GM18517 (cell line): ENCODE data around the gene SNRPA.
"Not testable (repeated sequence)": the region's sequence is repeated elsewhere in the genome, so short reads cannot be mapped to it uniquely, and the experiment has no call there.

Experiments
- ATAC-seq: cut with Tn5 transposase; IDR thresholded peaks from one replicate; pipeline ENCODE4 v1.9.1; 2021; ENCODE audit warnings: mild to moderate bottlenecking, moderate library complexity; ENCODE audit not compliant: unreplicated experiment

The SNRPA gene

DNA sequence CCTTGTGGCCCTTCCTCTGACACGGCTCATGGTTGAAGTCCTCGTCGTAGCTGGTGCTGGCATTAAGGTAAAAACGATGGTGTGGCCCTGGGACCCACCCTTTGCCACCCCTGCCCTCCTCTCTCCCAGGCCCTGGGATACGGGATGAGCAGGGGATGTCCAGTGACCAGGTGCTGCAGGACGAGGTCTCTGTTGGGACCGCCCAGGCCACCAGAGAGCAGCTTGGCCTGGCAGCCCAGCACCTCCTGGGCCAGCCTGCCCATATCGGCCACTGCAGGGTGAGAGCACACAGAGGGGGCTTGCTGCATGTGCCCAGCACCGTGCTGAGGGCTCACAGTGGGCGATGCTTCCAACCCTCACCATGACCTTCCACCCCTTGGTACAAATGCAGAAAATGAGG is 7.1 kb upstream of the SNRPA start:
- no peak for ATAC-seq

DNA sequence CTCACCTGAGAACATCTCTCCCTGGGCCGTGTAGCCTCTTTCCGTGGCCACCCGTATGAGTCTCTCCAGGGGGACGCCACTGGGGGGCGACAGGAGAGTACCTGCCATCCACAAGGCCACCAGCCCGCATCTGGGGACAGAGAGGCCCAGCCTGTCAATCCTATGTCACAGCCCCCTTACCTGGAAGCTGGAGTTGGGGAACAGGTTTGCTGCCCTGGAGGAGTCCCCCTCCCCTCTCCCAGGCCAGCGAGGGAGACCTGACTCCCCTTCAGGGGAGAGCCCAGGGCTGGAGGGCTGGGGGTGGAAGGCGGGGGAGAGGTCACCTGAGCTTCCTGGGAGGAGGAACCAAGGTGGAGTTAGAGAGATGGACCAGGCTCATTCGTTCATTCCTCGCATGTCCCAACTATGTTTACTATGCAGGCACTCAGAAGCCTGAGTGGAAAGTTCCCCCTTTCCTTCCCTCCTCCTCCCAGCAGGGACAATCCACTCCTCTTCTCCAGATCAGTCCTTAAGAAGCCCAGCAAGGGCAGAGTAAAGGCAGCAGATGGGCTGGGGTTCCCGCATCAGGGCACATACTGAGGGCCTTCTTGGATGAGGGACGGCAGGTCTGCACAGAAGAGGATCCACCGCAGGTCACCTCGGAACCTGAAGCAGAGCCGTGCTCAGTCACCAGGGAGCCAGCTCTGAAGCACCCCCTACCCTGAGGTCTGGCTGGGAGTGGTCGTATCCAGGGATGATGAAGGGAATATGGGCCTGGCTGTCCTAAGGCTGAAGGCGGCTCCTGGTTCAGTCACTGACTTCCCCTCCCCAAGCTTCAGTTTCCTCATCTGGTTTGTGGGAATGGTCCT is 6.2 kb upstream of the SNRPA start:
- no peak for ATAC-seq

GRCh38 chr19:40745402-40745780 is 5.6 kb upstream of the SNRPA start:
- no peak for ATAC-seq

DNA sequence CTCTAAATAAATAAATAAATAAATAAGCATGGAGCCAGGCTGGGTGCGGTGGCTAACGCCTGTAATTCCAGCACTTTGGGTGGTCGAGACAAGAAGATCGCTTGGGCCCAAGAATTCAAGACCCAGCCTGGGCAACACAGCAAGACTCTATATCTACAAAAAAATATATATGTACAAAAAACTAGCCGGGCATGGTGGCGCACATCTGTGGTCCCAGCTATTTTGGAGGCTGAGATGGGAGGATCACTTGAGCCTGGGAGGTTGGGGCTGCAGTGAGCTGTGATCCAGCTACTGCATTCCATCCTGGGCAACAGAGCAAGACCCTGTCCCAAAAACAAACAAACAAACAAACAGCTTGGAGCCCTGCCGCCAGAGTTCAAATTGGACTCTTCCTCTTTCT is 3.5 kb upstream of the SNRPA start:
- ATAC-seq, result no peak

- ATAC-seq, result peak; percentile 78
Observed at GRCh38 chr19:40750058-40750873, 737 bp upstream of the SNRPA start, which contains the start of gene ACTMAP. TSS of gene ACTMAP (minus strand) at chr19:40750477. CDS start at chr19:40749803, 674 bp downstream.

- ATAC-seq, result no peak
Observed at GRCh38 chr19:40752257-40752781, 1.3 kb downstream of the SNRPA start.

GRCh38 chr19:40754611-40755247 is 3.7 kb downstream of the SNRPA start:
- no peak for ATAC-seq

DNA sequence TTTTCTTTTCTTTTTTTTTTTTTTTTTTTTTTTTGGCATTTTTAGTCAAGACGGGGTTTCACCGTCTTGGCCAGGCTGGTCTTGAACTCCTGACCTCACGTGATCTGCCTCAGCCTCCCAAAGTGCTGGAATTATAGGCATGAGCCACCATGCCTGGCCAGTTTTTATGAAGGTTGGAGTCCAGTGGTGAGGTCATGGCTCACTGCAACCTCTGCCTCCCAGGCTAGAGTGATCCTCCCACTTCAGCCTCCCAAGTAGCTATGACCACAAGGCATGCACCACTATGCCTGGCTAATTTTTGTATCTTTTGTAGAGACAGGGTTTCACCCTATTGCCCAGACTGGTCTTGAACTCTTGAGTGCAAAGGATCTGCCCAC is 4.2 kb downstream of the SNRPA start:
- ATAC-seq, result no peak

GRCh38 chr19:40755791-40756190 is 4.8 kb downstream of the SNRPA start:
- ATAC-seq, result no peak

- ATAC-seq, result no peak
Observed at GRCh38 chr19:40756502-40757110, 5.6 kb downstream of the SNRPA start.

DNA sequence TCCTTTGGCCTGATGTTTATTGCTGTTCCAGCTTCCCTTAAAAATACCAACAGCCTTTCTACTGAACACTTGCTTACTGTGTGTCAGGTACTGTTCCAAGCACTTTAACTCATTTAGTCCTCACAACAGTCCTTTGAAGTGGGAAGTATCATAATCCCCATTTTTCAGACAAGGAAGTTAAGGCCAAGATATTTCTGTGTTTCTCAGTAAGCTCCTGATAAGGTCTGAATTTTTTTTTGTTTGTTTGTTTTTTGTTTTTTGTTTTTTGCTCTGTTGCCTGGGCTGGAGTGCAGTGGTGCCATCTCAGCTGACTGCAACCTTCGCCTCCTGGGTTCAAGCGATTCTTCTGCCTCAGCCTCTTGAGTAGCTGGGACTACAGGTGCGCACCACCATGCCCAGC is 7.5 kb downstream of the SNRPA start:
- ATAC-seq, result no peak

DNA sequence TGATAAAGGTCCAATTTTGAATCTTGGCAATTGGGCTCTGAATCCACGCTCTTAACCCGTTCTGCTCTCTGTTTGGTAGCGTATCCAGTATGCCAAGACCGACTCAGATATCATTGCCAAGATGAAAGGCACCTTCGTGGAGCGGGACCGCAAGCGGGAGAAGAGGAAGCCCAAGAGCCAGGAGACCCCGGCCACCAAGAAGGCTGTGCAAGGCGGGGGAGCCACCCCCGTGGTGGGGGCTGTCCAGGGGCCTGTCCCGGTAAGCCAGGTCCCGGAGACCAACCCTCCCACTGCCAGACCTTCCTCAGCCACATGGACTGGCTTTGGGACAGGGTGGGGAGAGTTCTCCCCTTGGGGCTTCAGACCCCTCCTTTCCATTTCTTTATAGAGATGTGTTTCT is 8.3 kb downstream of the SNRPA start:
- ATAC-seq, result no peak

- ATAC-seq, result no peak
Observed at GRCh38 chr19:40762754-40763470, 11.9 kb downstream of the SNRPA start.

- ATAC-seq, result no peak
Observed at GRCh38 chr19:40763526-40763925, 12.5 kb downstream of the SNRPA start.

DNA sequence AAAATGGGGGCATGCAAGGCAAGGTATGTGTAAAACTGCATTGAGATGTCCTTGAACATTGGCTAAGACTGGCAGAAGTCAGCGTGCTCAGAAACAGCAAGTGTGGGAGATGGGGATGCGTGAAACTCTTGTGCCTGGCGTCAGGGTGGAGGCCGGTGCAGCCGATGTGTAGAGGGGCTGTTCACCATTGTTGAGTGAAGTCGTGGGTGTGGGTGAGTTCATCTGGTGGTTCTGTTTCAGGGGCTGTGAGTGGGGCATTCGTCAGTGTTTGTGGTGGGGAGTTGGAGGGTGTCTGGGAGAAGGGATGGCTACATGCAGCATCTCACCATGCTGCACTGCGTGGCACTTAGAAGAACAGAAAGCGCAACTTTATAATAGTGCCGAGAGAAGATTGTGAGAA is 13.0 kb downstream of the SNRPA start:
- ATAC-seq, result no peak

GRCh38 chr19:40766385-40766784 is 15.4 kb downstream of the SNRPA start:
- ATAC-seq, result not testable (repeated sequence)

DNA sequence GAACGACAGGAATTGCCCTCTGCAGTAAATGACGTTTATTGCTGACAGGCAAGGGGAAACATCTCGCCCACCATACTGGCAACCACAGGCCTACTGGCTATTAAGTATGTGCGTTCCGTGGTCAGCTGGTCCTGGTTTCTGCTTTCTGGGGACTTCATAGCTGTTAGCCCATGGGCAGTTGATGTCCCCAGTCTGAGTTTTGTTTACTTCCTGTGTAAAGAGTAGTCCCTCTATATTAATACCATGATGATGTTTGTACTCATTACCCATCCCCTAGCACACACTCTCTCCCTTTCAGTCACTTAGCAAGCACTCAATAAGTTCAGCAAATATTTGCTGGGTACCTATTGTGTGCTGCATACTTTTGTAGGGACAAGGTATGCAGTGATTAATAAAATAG is 17.9 kb downstream of the SNRPA start:
- no peak for ATAC-seq

DNA sequence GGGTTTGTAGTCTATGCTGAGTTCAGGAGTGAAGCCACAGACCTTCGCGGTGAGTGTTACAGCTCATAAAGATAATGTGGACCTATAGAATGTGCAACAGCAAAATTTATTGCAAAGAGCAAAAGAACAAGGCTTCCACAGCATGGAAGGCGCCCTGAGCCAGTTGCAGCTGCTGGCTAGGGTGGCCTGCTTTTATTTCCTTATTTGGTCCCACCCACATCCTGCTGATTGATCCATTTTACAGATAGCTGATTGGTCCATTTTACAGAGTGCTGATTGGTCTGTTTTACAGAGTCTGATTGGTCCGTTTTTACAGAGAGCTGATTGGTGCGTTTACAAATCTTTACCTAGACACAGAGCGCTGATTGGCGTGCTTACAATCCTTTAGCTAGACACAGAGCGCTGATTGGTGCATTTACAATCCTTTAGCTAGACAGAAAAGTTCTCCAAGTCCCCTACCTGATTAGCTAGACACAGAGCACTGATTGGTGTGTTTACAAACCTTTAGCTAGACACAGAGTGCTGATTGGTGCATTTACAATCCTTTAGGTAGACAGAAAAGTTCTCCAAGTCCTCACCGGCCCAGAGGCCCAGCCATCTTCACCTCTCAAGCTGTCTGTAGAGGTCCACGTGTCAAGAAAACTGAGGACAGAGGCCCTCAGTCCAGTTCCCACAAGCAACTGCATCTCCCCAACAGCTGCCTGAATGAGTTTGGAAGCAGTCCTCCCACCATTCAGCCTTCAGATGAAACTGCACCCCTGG is 20.3 kb downstream of the SNRPA start:
- not testable (repeated sequence) for ATAC-seq

DNA sequence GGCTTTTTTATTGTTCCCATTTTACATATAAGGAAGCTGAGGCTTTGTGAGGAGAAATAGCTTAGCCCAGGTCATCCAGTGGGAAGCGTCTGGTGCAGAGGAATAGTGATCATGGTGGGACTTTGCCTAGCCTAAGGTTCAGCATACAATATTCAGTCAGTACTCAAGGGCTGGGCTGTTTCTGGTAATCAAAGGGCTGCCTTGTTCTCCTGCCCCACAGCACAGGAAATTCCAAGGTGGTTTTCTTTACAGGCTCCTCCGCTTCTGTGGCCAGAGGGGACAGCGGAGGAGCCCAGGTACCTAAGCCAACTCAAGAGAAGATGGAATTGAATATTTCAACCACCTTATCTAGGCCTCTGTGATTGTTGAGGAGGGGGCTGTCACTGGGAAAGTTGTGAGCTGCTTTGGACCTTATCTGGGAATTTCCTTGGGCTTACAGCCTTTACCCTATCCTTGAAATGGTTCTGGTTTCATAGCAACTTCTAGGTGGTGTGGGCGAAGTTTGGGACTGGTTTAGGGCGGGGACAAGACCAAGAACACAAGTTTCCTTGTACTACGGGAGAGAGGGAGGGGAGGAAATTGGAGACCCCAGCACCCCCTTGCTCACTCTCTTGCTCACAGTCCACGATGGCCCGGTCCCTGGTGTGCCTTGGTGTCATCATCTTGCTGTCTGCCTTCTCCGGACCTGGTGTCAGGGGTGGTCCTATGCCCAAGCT is 24.1 kb downstream of the SNRPA start, which contains the start of gene MIA:
Gene MIA (plus strand): TSS at position 606 of the 716 bp plus-strand sequence. CDS start 22 bp downstream, at position 628.
- ATAC-seq, result no peak
